Ishikawa (cell line): ENCODE results near the gene MYOZ2.

Experiments
- CEBPB ChIP-seq: IDR thresholded peaks from 2 replicates; pipeline ENCODE4 v1.6.1; 2012
- CREB1 ChIP-seq: IDR thresholded peaks from 2 replicates; pipeline ENCODE4 v1.6.1; 2012; ENCODE audit warnings: low read depth
- EGR1 ChIP-seq: IDR thresholded peaks from 2 replicates; pipeline ENCODE4 v1.6.1; 2012
- EP300 ChIP-seq: IDR thresholded peaks from 2 replicates; pipeline ENCODE4 v1.6.1; 2012; ENCODE audit warnings: borderline replicate concordance
- FOXM1 ChIP-seq: IDR thresholded peaks from 2 replicates; pipeline ENCODE4 v1.6.1; 2012; ENCODE audit warnings: low read depth, borderline replicate concordance
- MAX ChIP-seq: IDR thresholded peaks from 2 replicates; pipeline ENCODE4 v1.6.1; 2012
- NFIC ChIP-seq: IDR thresholded peaks from 2 replicates; pipeline ENCODE4 v1.6.1; 2012
- RAD21 ChIP-seq: IDR thresholded peaks from 2 replicates; pipeline ENCODE4 v1.6.1; 2012; ENCODE audit warnings: low read depth
- REST ChIP-seq: IDR thresholded peaks from 2 replicates; pipeline ENCODE4 v1.6.1; 2012; ENCODE audit warnings: low read depth, mild to moderate bottlenecking
- TAF1 ChIP-seq: IDR thresholded peaks from 2 replicates; pipeline ENCODE4 v1.6.1; 2012; ENCODE audit warnings: low read depth, mild to moderate bottlenecking
- TCF12 ChIP-seq: IDR thresholded peaks from 2 replicates; pipeline ENCODE4 v1.6.1; 2012; ENCODE audit warnings: low read depth
- TEAD4 ChIP-seq: IDR thresholded peaks from 2 replicates; pipeline ENCODE4 v1.6.1; 2012
- USF1 ChIP-seq: IDR thresholded peaks from 2 replicates; pipeline ENCODE4 v1.6.1; 2012
- YY1 ChIP-seq: IDR thresholded peaks from 2 replicates; pipeline ENCODE4 v1.6.1; 2012; ENCODE audit warnings: low read depth
- ZBTB7A ChIP-seq: IDR thresholded peaks from 2 replicates; pipeline ENCODE4 v1.6.1; 2012; ENCODE audit warnings: low read depth

The MYOZ2 gene

GRCh38 chr4:119231491-119231890 is 95.9 kb downstream of the MYOZ2 start:
- TF ChIP-seq USF1, result no peak
- no peak for TF ChIP-seq EP300
- no peak for TF ChIP-seq TEAD4
- TF ChIP-seq TCF12, result no peak
- TF ChIP-seq FOXM1, result no peak
- no peak for TF ChIP-seq ZBTB7A
- TF ChIP-seq CEBPB, result no peak
- no peak for TF ChIP-seq TAF1
- no peak for TF ChIP-seq RAD21
- no peak for TF ChIP-seq EGR1
- no peak for TF ChIP-seq MAX
- TF ChIP-seq REST, result no peak

GRCh38 chr4:119232286-119232685 is 96.7 kb downstream of the MYOZ2 start:
- TF ChIP-seq TCF12 (no peak), EP300 (no peak), FOXM1 (no peak), NFIC (no peak)

- TF ChIP-seq TCF12 (no peak), CEBPB (no peak), ZBTB7A (no peak), EP300 (no peak), EGR1 (no peak), USF1 (no peak), MAX (no peak), NFIC (no peak), TEAD4 (no peak), YY1 (no peak)
These were observed 97.6 kb downstream of the MYOZ2 start for GRCh38 chr4:119233191-119233590.

- no peak for TF ChIP-seq TAF1
- no peak for TF ChIP-seq MAX
- no peak for TF ChIP-seq CREB1
- TF ChIP-seq USF1, result no peak
- no peak for TF ChIP-seq RAD21
- no peak for TF ChIP-seq EP300
- no peak for TF ChIP-seq FOXM1
- no peak for TF ChIP-seq REST
- no peak for TF ChIP-seq YY1
- no peak for TF ChIP-seq CEBPB
- TF ChIP-seq ZBTB7A, result no peak
- TF ChIP-seq NFIC, result no peak
- TF ChIP-seq TEAD4, result no peak
- TF ChIP-seq EGR1, result no peak
- TF ChIP-seq TCF12, result no peak
These were observed 98.1 kb downstream of the MYOZ2 start for GRCh38 chr4:119233750-119234149.

- TF ChIP-seq CEBPB (no peak), RAD21 (no peak), ZBTB7A (no peak), YY1 (no peak), TEAD4 (no peak), USF1 (no peak), REST (no peak), EGR1 (no peak), CREB1 (no peak), EP300 (no peak), NFIC (no peak), MAX (no peak), TCF12 (no peak), TAF1 (no peak), FOXM1 (no peak)
These were observed 101.6 kb downstream of the MYOZ2 start for GRCh38 chr4:119237201-119237600.
